Measurements from ENCODE around the gene C2orf68.

DNA sequence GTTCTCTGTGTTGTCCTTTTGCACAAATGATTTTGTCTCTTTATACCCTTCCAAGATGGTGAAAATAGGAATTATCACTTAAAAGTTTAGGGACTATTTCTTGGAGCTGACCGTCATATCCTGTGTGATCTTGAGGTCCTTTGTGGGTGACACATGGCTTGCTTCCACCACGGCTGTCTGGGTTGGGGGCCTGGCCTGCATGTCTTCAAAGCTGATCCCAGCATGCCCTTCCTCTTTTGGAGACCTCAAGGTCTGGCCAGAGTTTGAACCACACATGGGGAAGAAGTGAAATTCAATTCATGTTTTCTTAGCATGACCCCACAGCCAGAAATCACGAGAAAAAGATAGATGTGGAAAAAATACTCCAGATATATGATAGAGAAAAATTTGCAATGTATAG lies 42.1 kb upstream of the C2orf68 start:
- no peak for TF ChIP-seq ZNF24 (tag by site-specific recombination; IDR thresholded peaks at IDR 0.05)
- TF ChIP-seq, protein P1, sequence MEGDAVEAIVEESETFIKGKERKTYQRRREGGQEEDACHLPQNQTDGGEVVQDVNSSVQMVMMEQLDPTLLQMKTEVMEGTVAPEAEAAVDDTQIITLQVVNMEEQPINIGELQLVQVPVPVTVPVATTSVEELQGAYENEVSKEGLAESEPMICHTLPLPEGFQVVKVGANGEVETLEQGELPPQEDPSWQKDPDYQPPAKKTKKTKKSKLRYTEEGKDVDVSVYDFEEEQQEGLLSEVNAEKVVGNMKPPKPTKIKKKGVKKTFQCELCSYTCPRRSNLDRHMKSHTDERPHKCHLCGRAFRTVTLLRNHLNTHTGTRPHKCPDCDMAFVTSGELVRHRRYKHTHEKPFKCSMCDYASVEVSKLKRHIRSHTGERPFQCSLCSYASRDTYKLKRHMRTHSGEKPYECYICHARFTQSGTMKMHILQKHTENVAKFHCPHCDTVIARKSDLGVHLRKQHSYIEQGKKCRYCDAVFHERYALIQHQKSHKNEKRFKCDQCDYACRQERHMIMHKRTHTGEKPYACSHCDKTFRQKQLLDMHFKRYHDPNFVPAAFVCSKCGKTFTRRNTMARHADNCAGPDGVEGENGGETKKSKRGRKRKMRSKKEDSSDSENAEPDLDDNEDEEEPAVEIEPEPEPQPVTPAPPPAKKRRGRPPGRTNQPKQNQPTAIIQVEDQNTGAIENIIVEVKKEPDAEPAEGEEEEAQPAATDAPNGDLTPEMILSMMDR (tag by site-specific recombination; IDR thresholded peaks at IDR 0.05): no peak
- no peak for TF ChIP-seq ZEB2 (tag by site-specific recombination; IDR thresholded peaks at IDR 0.05)
- no peak for TF ChIP-seq YY1 (tag by site-specific recombination; IDR thresholded peaks at IDR 0.05)
- no peak for TF ChIP-seq GFI1B (tag by site-specific recombination; IDR thresholded peaks at IDR 0.05)
- TF ChIP-seq ZNF146 (tag by site-specific recombination; IDR thresholded peaks at IDR 0.05): no peak
- no peak for TF ChIP-seq ZNF423 (tag by site-specific recombination; IDR thresholded peaks at IDR 0.05)
- TF ChIP-seq ZNF843 (tag by site-specific recombination; IDR thresholded peaks at IDR 0.05): no peak
- TF ChIP-seq MEIS1 (CRISPR knock-in tag; IDR thresholded peaks at IDR 0.05; ENCODE audit: borderline replicate concordance): no peak
- TF ChIP-seq, protein P2, sequence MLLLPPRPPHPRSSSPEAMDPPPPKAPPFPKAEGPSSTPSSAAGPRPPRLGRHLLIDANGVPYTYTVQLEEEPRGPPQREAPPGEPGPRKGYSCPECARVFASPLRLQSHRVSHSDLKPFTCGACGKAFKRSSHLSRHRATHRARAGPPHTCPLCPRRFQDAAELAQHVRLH (tag by site-specific recombination; IDR thresholded peaks at IDR 0.05): no peak

Data from HEK293 (cell line).